Endothelial cell of hepatic sinusoid (primary cell): Measurements from ENCODE around the gene SLC35E1.

ENCODE experiments used
- in situ Hi-C: cut with HindIII; loops from 2 replicates; pipeline ENCODE4 v1.10.0; 2017; ENCODE audit warnings: low sequenced_read_pairs

Gene SLC35E1

GRCh38 chr19:16572332-16573211 lies at the start of gene SLC35E1:
TSS of gene SLC35E1 (minus strand) at chr19:16572415. CDS start at chr19:16572364, 51 bp downstream.
- in situ Hi-C loops: loop anchor here (5.0 kb wide), 1 partner anchor 50 kb away; no protein-coding TSS in a partner anchor

- in situ Hi-C loops: loop anchor here (5.0 kb wide), 1 partner anchor 49 kb away; the partner anchor contains the start of gene SLC35E1
Observed at GRCh38 chr19:16621165-16621800, 49.1 kb upstream of the SLC35E1 start.

- in situ Hi-C loops: loop anchor here (5.0 kb wide), 1 partner anchor 48 kb away; the partner anchor contains the start of gene SLC35E1
Observed at GRCh38 chr19:16620584-16620983, 48.4 kb upstream of the SLC35E1 start.

- in situ Hi-C loops: loop anchor here (5.0 kb wide), 1 partner anchor 48 kb away; the partner anchor contains the start of gene SLC35E1
Observed at GRCh38 chr19:16620018-16620417, 47.8 kb upstream of the SLC35E1 start.

GRCh38 chr19:16619457-16619856 lies 47.2 kb upstream of the SLC35E1 start:
- in situ Hi-C loops: no loop called here

GRCh38 chr19:16618248-16618647 lies 46.0 kb upstream of the SLC35E1 start:
- in situ Hi-C loops: no loop called here

- in situ Hi-C loops: no loop called here
Observed at GRCh38 chr19:16615808-16616207, 43.6 kb upstream of the SLC35E1 start.

GRCh38 chr19:16614941-16615340 lies 42.7 kb upstream of the SLC35E1 start:
- in situ Hi-C loops: no loop called here

- in situ Hi-C loops: no loop called here
Observed at GRCh38 chr19:16613841-16614240, 41.6 kb upstream of the SLC35E1 start.

- in situ Hi-C loops: no loop called here
Observed at GRCh38 chr19:16612636-16613035, 40.4 kb upstream of the SLC35E1 start.

- in situ Hi-C loops: no loop called here
Observed at GRCh38 chr19:16611121-16611520, 38.9 kb upstream of the SLC35E1 start.

GRCh38 chr19:16609511-16610200 lies 37.4 kb upstream of the SLC35E1 start:
- in situ Hi-C loops: no loop called here

- in situ Hi-C loops: no loop called here
Observed at GRCh38 chr19:16608290-16608739, 36.1 kb upstream of the SLC35E1 start.

- in situ Hi-C loops: no loop called here
Observed at GRCh38 chr19:16607819-16608218, 35.6 kb upstream of the SLC35E1 start.

GRCh38 chr19:16605553-16605994 lies 33.4 kb upstream of the SLC35E1 start:
- in situ Hi-C loops: no loop called here

- in situ Hi-C loops: no loop called here
Observed at GRCh38 chr19:16605115-16605514, 32.9 kb upstream of the SLC35E1 start.

GRCh38 chr19:16604615-16605014 lies 32.4 kb upstream of the SLC35E1 start:
- in situ Hi-C loops: no loop called here

GRCh38 chr19:16603090-16603489 lies 30.9 kb upstream of the SLC35E1 start:
- in situ Hi-C loops: no loop called here

GRCh38 chr19:16601378-16602052 lies 29.3 kb upstream of the SLC35E1 start:
- in situ Hi-C loops: no loop called here

GRCh38 chr19:16600824-16601223 lies 28.6 kb upstream of the SLC35E1 start:
- in situ Hi-C loops: no loop called here
